GM19351 (cell line): ENCODE data around the gene ALG14.
"Not testable (repeated sequence)": the region's sequence is repeated elsewhere in the genome, so short reads cannot be mapped to it uniquely, and the experiment has no call there.

Experiments used
- ATAC-seq: cut with Tn5 transposase; IDR thresholded peaks from one replicate; pipeline ENCODE4 v1.9.1; 2021; ENCODE audit warnings: mild to moderate bottlenecking, moderate library complexity; ENCODE audit not compliant: unreplicated experiment

ALG14 gene

DNA sequence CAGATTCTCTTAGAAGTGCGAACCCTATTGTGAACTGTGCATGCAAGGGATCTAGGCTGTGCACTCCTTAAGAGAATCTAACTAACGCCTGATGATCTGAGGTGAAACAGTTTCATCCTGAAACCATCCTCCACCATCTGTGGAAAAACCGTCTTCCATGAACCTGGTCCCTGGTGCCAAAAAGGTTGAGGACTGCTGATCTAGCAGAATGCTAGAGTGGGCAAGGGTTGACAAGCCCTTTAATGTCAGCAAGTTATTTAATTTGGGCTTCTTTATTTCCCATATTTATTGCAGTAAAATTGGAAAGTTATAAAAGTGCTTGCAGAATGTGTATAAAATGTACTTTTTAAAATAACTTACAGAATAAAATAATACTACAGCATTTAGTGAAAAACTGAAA lies 26.4 kb downstream of the ALG14 start:
- no peak for ATAC-seq

DNA sequence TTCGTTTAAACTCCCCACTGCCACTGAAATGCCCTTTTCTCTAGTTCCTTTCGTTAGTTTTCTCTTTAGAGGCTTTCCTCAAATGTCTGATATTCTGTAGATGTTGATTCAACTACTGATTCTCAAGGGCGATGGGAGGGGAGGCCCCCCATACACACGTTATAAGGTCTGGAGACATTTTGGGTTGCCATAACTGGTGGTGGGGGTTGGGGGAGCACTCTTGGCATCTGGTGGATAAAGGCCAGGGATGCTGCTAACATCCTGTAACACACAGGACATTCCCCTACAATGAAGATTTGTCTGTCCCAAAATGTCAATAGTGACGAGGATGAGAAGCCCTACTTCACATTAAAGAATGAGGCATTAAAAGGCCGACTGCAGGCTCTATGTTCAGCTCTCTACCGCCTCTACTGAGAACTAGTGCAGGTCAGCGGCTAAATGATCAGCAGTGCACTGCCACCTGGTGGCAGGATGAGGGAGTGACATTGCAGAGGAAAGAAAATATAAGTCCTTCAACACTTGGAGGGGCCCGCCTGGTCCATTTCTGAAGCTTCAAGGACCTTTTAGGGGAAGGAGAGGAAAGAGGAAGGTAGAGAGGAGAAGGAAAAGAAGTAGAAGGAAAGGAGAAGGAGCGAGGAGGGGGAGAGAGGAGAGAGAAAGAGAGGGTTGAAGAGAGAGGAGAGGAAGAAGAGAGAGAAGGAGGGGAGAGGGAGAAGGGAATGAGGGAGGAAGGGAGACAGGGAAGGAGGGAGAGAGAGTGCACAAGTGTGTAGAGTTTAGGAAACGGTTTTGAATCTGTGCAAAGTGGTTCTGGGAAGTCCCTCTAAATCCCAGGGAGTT lies 29.4 kb downstream of the ALG14 start:
- ATAC-seq: peak; percentile 95

DNA sequence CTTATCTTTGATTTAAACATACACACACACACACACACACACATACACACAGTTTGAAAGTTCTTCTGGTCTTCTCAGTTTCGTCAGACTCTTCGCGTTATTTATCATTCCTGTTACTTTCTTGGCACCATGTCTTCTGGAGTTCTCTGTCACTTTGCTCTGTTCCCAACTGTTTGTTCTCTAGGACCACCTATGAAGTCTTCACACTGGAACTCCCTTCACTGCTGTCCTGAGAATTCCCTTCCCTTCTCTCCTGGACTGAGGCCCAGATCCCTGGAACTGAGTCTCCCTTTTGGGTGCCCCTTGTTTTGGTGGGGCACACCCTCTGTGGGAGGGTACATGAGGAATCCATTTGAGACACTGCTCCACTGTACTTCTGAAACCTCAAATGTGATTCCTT lies 30.5 kb downstream of the ALG14 start:
- ATAC-seq: no peak

DNA sequence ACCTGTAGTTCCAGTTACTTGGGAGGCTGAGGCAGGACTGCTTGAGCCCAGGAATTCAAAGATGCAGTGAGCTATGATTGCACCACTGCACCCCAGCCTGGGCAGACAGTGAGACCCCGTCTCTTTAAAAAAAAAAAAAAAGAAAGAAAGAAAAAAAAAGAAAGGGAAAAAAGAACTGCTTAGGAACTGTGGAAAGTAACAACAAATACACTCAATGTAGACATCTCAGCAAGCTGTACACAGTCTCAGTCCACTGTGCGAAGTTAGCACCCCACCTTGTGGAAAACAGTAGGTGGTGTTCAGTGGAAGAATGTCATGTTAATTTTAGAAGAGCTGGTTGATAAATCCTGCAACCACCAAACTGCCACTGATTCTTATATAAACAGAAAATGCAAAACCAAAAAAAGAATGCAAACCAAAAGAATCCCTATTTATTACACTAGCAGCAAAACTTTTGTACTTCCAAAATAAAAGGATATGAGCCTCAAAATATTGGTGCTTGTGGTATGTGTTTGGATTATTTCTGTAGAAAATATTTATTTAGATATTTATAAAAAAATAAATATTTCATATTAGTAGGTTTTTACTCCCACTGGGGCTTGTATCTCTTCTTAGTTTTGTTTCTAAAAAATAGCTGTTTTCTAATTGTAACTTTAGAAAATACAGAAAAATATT lies 31.1 kb downstream of the ALG14 start:
- peak; percentile 42 for ATAC-seq

DNA sequence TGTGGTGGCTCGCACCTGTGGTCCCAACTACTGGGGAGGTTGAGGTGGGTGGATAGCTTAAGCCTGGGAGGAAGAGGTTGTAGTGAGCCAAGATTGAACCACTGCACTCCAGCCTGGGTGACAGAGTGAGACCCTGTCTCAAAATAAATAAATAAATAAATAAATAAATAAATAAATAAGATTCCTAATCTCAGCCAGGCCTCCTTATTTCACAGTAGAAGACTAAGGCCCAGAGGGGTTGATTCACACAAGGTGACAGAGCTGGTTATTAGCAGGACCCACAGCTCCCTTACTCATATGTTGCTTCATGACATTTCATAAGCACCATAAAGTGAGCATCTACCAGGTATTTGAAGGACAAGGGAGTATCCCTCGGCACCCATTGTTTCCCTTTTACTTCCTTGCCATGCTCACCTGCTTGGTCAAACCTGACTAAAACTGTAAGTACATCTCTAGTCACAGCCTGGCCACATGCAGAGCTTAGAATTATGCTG lies 32.7 kb downstream of the ALG14 start:
- ATAC-seq: no peak

DNA sequence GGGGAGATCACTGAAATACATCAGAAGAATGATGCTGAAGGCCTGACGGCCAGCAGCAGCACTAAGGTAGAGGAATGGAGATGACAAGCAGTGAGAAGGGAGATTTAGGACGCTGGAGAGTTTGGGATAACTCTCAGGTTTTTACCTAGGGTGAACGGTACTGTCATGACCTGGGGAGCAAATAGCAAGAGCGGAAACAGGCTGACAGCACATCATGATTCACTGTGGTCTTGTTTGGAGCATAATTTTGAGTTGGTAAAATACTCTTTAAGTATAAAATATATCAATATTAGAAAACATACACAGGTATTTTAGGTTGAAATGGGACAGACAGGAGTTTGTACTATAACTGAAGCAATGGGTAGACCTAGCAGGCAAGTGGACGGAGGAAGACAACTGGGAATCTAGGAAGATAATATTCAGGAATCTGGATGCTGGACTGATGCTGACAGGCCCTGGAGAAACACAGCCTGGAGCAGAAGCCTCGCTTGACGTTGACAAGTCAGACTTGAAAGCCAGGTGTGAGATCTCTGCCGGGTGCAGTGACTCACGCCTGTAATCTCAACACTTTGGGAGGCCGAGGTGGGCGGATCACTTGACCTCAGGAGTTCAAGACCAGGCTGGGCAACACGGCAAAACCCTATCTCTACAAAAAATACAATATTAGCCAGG lies 33.3 kb downstream of the ALG14 start:
- no peak for ATAC-seq

DNA sequence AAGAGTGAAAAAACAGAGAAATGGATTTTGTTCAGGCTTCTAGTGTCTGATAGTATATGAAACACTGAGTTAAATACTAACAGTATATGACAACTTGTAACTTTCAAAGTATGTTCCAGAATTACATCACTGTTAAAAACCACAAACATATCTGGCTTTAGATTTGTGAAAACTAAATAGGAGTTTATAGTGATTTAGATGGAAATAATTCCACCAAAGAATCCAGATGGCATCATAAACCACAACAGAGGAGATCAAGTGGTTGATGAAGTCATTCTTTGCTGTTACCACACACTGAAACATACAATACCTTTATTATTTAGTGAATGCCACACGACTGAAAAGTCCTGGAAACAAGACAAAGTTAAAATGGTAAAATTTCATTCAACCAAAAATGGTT lies 37.2 kb downstream of the ALG14 start:
- no peak for ATAC-seq

DNA sequence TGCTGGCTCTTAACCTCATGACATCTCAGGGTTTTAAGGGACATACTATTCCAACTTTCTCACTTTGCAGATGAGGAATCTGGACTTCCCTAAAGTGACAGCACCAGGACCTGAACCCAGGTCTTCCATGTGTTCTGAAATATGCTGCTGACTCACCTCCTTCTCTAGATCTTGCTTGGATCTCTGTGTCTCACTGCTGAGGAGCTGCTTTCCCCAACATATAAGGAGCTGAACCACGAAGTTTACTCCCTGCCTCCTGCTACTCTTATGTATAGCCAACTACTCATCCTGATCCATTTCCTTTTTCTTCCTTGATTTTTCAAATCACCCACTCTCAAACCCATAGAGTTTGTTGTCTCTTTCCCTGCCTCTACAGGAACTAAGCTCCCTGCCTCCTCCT lies 38.2 kb downstream of the ALG14 start:
- no peak for ATAC-seq

DNA sequence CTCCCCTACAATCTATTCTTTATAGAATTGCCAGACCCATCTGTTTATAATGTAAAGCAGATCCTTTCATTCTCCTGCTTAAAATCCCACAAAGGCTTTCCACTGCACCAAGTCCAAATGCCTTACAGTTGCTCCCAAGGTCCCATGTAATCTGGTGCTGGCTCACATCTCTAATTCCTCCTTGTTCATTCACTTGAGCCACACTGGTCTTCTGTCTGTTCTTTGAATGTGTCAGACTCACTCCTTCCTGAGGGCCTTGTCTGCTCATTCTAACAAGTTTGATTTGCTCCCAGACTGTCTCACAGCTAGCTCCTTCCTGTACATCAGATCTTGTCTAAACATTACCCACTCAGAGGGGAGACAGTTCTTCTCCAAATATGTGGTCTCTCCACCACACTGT lies 38.9 kb downstream of the ALG14 start:
- no peak for ATAC-seq

DNA sequence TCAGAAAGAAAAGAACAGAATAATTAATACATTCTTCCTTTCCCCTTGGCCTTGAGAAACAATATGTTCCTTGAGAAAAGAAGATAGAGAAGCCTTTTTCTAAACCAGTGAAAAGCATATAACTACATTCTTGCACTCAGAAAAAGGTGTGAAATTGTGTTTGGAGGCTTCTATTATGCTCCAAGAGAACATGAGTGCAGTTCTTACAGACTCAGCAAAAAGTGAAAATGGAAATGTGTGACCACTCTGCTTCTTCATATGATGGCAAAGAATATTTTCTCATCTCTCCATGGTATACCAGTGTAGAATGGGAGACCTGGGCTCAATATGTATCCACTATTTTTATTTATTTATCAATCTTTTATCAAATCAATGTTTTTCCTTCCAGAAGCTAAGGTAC lies 43.2 kb downstream of the ALG14 start:
- no peak for ATAC-seq

DNA sequence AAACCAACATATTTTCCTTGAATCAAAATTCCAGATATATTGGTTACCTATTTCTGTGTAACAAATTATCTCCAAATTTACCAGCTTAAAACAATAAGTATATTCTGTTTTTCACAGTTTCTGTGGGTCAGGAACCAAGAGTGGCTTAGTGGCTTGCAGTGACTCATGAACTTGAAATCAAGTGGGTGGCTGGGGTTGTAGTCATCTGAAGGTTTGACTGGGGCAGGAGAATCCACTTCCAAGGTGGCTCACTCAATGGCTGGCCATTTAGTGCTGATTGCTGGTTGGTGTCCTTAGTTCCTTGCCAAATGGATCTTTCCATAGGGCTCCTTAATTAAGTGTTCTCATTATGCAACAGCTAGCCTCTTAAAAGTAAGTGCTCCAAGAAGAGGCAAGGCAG lies 43.8 kb downstream of the ALG14 start:
- no peak for ATAC-seq

DNA sequence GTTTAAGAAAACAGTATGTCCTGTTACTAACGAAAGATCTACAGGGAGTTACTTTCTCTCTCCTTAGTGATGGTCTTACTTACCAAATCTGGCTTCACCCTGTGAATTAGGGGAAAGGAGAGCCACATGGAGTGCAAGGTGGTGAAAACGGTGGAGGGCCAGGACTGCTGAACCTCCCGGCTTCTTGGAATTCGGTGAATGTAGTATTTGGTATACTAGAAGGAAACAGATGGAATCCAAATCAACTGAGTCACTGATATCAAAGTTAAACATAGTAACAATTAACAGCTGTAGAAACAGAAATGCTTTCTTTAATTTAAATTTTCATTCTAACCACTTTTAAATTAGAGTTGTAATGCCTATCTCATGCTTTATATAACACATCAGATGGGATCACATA lies 45.7 kb downstream of the ALG14 start:
- no peak for ATAC-seq

DNA sequence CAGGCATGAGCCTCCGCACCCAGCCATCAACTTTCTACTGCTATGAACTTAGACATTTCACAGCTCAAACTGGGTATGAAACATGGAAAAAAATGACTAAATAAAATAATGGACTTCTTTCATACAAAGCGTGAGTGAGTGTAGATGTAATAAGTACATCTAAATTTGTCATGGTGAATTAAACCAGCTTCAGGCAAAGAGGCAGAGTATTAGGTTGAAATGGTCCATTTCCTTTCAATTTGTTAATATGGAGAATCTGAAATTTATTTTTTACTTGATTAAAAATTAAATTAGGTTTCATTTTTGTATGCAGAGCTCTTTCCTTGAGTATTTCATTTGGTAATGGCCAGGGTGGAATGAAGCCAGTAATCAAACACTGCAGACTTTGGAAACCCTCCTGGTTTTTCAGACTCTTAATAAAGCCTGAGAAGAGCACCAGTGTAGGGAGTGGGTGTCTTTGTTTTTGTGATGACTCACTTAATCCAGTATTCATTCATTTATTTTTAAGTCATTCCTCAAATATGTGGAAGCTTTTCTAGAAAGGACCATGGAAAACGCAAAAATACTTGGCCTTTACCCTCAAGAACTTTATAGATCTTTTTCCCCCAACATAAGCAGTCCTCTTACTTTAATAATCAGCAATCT lies 49.2 kb downstream of the ALG14 start:
- no peak for ATAC-seq

DNA sequence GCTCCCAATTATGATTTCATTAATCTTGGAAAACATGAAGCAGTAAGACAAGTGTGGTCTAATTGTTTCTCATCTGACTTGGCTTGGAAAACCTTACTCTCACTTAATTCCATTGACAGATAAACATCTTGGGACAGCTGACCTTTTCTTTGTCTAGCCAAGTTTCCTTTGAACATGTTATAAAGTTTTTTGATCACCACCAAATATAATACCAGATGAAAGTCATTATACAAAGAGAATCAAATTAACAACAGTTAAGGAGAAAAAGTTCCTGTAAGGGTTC lies 50.2 kb downstream of the ALG14 start:
- ATAC-seq: no peak

DNA sequence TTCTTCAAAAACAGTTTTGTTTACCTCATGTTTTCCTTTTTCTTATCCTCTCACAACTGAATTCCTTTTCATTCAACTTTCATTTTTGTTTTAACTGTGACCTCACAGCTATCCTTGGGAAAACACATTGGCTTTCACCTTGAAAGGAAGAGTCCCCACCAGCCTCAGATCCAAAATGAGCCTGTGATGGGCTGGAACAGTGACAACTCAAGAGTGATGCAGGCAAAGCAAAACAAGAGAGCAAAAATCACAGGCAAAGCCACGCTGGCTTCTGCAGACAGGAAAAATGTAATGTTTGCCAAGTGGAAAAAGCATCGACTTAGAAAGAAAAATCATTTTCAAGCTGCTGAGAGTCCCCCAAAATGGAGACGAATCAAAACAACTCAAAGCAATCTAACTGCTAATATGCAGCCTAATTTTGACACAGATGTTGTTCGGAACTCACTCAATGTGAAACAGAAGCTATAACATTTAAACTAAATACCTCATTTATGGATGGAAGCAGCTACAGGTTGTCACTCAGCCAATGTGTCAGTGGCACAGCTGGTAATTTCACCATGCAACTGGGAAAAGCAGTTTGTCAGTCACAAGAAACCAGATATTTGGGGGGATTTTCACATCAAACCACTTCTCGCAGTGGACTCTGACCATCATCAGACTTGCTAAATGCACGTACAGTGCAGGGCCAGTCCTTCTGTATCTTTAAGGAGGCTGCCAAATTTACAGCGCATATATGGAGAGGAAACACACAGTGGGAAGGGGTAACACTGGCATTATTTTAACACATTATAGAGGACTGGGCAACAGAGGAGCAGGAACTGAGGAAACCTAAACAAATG lies 50.7 kb downstream of the ALG14 start:
- ATAC-seq: no peak

DNA sequence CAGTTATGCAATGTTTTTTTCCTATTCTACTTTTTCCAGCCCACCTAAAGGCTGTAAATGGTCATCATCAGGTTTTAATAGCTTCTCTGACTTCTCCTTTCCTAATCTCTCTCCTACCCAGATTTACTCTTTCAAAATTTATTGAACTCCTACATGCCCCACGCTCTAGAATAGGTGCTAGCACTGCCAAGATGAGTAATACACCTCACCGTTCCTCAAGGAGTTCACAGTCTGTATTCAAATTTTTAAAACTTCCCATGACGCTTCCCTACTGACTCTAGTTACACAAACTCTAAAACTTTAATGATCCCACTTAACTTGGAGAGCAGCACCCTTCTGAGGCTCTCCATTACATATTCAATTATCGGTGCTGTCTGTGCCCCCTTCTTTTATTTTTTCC lies 51.6 kb downstream of the ALG14 start:
- ATAC-seq: no peak

DNA sequence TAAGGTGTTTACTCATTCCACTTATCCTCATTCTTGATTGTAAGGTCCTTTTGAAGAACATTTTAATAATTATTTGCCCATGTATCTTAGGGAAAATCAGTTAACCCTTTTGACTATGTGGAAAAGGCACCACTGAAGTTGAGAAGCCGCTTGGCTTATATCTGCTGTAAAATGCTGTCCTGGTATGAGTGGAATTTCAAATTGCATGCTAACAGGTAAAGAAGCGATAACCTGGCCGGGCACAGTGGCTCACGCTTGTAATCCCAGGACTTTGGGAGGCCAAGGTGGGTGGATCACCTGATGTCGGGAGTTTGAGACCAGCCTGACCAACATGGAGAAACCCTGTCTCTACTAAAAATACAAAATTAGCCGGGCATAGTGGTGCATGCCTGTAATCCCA lies 53.3 kb downstream of the ALG14 start:
- not testable (repeated sequence) for ATAC-seq

DNA sequence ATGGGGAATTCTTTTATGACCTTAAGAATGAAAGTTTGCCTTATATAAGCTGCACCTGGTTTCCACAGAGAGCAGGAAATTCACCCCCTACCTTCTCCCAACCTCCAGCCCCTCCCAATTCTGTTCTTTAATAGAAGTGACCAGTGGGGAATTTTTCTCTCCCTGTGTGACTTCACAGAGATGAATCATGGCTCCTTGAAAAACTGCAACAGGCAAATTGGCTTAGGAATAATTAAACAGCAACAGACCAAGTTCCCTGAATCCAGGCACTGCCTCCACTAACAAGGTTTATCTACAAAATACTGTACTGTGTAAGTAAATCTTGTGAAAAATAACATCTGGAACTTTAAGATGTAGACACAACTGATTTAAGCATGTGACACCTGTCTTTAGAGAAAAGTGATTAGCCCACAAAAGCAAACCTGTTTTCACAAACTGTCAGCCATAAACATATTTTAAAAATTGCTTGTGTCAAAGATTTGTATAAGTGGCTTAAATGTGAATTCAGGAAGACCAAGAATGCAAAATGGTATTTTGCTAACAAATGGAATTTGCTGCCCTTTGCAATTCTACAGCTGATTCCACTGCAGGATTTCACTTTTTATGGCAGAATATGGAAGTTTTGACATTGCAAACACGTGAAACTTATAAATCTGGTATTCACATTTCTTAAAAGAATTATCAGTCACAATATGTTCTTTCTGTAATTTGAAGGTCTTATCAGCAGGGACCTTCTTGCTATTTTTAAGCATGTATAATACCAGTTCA lies 54.0 kb downstream of the ALG14 start:
- ATAC-seq: no peak

DNA sequence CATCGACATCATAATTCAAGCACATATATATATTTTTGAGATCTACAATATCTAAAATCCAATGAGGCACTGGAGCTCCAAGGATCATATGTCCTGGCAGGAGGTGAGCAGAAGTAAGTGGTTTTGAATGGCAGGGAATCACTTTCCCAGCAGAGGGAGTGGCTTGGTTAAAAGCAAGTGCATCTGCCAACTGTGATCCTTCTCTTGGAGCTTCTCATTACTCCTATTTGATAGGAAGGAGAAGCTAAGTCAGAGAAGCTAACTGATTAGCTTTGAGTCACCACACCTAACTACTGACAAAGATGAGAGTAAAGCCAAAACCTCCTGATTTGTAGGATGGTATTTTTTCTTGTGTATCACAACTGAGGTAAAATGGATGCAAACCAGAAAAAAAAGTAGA lies 55.0 kb downstream of the ALG14 start:
- no peak for ATAC-seq

DNA sequence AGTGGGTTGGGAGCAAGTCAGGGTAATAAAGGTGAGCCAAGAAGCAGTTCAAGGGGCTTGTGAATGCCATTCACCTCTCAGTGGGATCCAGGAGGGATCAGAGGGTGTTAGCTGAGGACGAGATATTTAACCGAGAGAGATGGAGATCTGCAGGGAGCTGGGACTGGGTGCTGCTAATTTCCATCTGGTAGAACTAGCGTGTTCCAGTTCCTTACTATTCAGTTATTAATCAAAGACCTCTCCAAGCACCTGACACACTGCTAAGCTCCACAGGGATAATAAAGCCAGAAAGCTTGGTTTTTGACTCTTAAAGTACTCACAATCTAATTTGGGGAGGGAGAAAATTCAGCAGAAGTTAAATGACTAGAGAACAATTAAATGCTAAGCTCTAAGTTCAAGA lies 57.7 kb downstream of the ALG14 start:
- no peak for ATAC-seq
